Keratinocyte (primary cell): ENCODE data around the gene ZBTB44. TPM values are rescaled to one million over a fixed set of nuclear protein-coding genes. Genes with fewer than 3 reads are reported as not detected.

Experiments used
- DNase-seq: peaks from one replicate; pipeline ENCODE4 v3.0.0-alpha.2; 2011; ENCODE audit warnings: low read depth, missing footprints, low spot score
- FAIRE-seq: peaks from 2 replicates; lab custom pipeline; 2011; peaks lifted over from hg19 to GRCh38; lab: Jason Lieb, UNC
- H2AFZ ChIP-seq: 2 replicates; pipeline ENCODE4 v1.6.0; 2012; ENCODE audit warnings: low read length, control low read depth, inconsistent platforms; ENCODE audit not compliant: control insufficient read depth
- H3K27ac ChIP-seq: 2 replicates; pipeline ENCODE4 v1.5.1; 2011; ENCODE audit warnings: low read length; ENCODE audit not compliant: control insufficient read depth, insufficient read depth
- H3K27me3 ChIP-seq: 3 replicates; pipeline ENCODE4 v1.6.0; 2011; ENCODE audit warnings: low read length; ENCODE audit not compliant: control insufficient read depth, insufficient read depth; ENCODE audit errors: extremely low read depth
- H3K36me3 ChIP-seq, 2 experiments: 2 replicates in 1 of 2; 3 replicates in 1 of 2; pipeline ENCODE4 v1.5.1; 2011; ENCODE audit warnings: low read length in 2 of 2, mild to moderate bottlenecking in 1 of 2; ENCODE audit not compliant: control insufficient read depth in 2 of 2, insufficient read depth in 2 of 2; ENCODE audit errors: extremely low read depth in 1 of 2
- H3K4me1 ChIP-seq: 3 replicates; pipeline ENCODE4 v1.5.1; 2011; ENCODE audit warnings: low read length; ENCODE audit not compliant: control insufficient read depth, insufficient read depth; ENCODE audit errors: extremely low read depth
- H3K4me2 ChIP-seq: 3 replicates; pipeline ENCODE4 v1.6.0; 2011; ENCODE audit warnings: low read depth, low read length; ENCODE audit not compliant: control insufficient read depth, insufficient read depth; ENCODE audit errors: extremely low read depth
- H3K4me3 ChIP-seq, 3 experiments: fragments of 200-600 bp in 1 of 3; sonication (generic) in 1 of 3; 2 replicates in 2 of 3; 3 replicates in 1 of 3; pipeline ENCODE4 v1.5.1; 2011 to 2016; ENCODE audit warnings: low read length in 3 of 3, mild to moderate bottlenecking in 3 of 3, control low read depth in 2 of 3, inconsistent platforms in 1 of 3, low read depth in 1 of 3, mixed read lengths in 1 of 3, mixed run types in 1 of 3, moderate library complexity in 1 of 3; ENCODE audit not compliant: control insufficient read depth in 2 of 3, insufficient read depth in 2 of 3; ENCODE audit errors: extremely low read depth in 1 of 3
- H3K79me2 ChIP-seq: 2 replicates; pipeline ENCODE4 v1.6.0; 2012; ENCODE audit warnings: low read length; ENCODE audit not compliant: control insufficient read depth, insufficient read depth
- H3K9ac ChIP-seq: 3 replicates; pipeline ENCODE4 v1.6.0; 2011; ENCODE audit warnings: low read length; ENCODE audit not compliant: control insufficient read depth, insufficient read depth; ENCODE audit errors: extremely low read depth
- H3K9me1 ChIP-seq: 3 replicates; pipeline ENCODE4 v1.6.0; 2011; ENCODE audit warnings: low read length; ENCODE audit not compliant: control insufficient read depth, insufficient read depth; ENCODE audit errors: extremely low read depth
- H3K9me3 ChIP-seq: 2 replicates; pipeline ENCODE4 v1.5.1; 2012; ENCODE audit warnings: low read depth, low read length; ENCODE audit not compliant: control insufficient read depth
- H4K20me1 ChIP-seq: 3 replicates; pipeline ENCODE4 v1.6.0; 2011; ENCODE audit warnings: low read length; ENCODE audit not compliant: control insufficient read depth, insufficient read depth; ENCODE audit errors: extremely low read depth
- EZH2 ChIP-seq: IDR thresholded peaks from one replicate; pipeline ENCODE4 v1.6.1; 2012; ENCODE audit warnings: inconsistent platforms, mild to moderate bottlenecking, low read length, moderate library complexity
- dilution Hi-C: fragments of 300-500 bp; cut with MboI; formaldehyde crosslinking; loops from one replicate; pipeline ENCODE4 v1.7.0; 2020; ENCODE audit warnings: low sequenced_read_pairs; ENCODE audit not compliant: extremely low pct_ligation_motif_present
- polyA plus RNA-seq, 5 experiments: library from polyadenylated mRNA; depleted of rRNA in 3 of 5; stranded (reverse) in 3 of 5; stranded (forward) in 1 of 5; unstranded in 1 of 5; fragments of >200 nt; gene quantifications; 1 replicate in 1 of 5; 2 replicates in 3 of 5; 3 replicates in 1 of 5; pipeline versions ENCODE4 v1.2.1 to v1.2.3, GENCODE V29; 2011 to 2012; ENCODE audit warnings: missing spikeins in 2 of 5, low read depth in 1 of 5, low replicate concordance in 1 of 5
- TF ChIP-seq, protein P1 (sequence below), 3 experiments: IDR thresholded peaks in 1 of 3; conservative IDR thresholded peaks in 1 of 3; optimal IDR thresholded peaks in 1 of 3; 2 replicates in 2 of 3; 3 replicates in 1 of 3; pipeline versions ENCODE3 to v1.5.1; 2011; ENCODE audit warnings: low read length in 3 of 3, mild to moderate bottlenecking in 3 of 3, moderate library complexity in 2 of 3, control low read depth in 1 of 3, inconsistent platforms in 1 of 3; ENCODE audit not compliant: insufficient read depth in 2 of 3; ENCODE audit errors: extremely low read depth in 1 of 3

ZBTB44 gene
- polyA plus RNA-seq, 1 donor (not counting 4 experiments of a cell fraction or from before 2014, with no cell fraction given) = 16.8 TPM

DNA sequence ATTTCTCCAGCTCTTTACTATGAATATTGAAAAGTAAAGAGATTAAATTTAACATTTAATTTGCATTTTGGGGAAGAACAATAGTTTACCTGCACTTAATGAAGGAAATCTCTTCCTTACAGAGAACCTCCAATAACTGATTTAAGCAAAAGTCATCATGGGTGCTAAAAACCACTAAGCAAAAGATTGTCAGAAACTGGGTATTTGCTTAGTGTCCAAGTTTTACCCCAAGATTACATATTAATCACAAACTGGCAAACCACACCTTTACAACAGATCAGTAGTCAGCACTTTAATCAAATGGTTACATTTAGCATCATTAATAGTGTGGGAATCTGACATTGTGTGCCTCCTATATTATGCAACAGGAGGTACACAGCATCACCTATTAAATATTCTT lies 2.7 kb downstream of the ZBTB44 start:
- Histone ChIP-seq H3K4me3 (peak overlapping the region in 1 of 3 experiments; percentile 30), H3K27me3 (no peaks in the 10 kb centered on the region), H3K4me2 (peak overlapping the region; percentile 90), H4K20me1 (no peaks in the 10 kb centered on the region), H3K27ac (no peak overlapping the region), H3K4me1 (peaks cover 23% of the 10 kb centered on the region), H2AFZ (no peak overlapping the region), H3K9ac (no peak overlapping the region), H3K36me3 (no peaks in the 10 kb centered on the region), H3K9me1 (no peaks in the 10 kb centered on the region), H3K79me2 (peaks cover 50% of the 10 kb centered on the region), H3K9me3 (no peaks in the 10 kb centered on the region)
- FAIRE-seq (no peak), DNase-seq (no peak)
- TF ChIP-seq, protein P1, sequence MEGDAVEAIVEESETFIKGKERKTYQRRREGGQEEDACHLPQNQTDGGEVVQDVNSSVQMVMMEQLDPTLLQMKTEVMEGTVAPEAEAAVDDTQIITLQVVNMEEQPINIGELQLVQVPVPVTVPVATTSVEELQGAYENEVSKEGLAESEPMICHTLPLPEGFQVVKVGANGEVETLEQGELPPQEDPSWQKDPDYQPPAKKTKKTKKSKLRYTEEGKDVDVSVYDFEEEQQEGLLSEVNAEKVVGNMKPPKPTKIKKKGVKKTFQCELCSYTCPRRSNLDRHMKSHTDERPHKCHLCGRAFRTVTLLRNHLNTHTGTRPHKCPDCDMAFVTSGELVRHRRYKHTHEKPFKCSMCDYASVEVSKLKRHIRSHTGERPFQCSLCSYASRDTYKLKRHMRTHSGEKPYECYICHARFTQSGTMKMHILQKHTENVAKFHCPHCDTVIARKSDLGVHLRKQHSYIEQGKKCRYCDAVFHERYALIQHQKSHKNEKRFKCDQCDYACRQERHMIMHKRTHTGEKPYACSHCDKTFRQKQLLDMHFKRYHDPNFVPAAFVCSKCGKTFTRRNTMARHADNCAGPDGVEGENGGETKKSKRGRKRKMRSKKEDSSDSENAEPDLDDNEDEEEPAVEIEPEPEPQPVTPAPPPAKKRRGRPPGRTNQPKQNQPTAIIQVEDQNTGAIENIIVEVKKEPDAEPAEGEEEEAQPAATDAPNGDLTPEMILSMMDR (optimal IDR thresholded peaks at IDR 0.05 in 1 of 3, IDR thresholded peaks at IDR 0.05 in 1 of 3, conservative IDR thresholded peaks at IDR 0.05 in 1 of 3; ENCODE audit: extremely low read depth in 1 of 3, insufficient read depth in 2 of 3, low read length in 3 of 3) = no peak
- no peak for TF ChIP-seq EZH2
- dilution Hi-C loops = no loop called here

DNA sequence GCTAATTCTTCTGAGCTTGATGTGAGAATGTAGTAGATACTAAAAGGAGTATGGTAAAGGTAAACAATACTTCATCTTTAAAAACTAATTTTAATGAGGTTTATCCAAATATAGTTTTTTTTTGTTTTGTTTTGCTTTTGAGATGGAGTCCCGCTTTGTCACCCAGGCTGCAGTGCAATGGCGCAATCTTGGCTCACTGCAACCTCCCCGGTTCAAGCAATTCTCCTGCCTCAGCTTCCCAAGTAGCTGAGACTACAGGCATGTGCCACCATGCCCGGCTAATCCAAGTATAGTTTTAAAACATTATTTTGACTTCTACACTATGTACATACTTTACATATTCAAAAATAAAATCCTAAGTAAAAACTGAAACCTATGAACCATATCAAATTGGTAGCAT lies 4.1 kb downstream of the ZBTB44 start:
- no peak overlapping the region for H3K27ac ChIP-seq
- peaks cover 57% of the 10 kb centered on the region for H3K79me2 ChIP-seq
- H3K9me1 ChIP-seq = no peaks in the 10 kb centered on the region
- TF ChIP-seq, protein P1 (optimal IDR thresholded peaks at IDR 0.05 in 1 of 3, IDR thresholded peaks at IDR 0.05 in 1 of 3, conservative IDR thresholded peaks at IDR 0.05 in 1 of 3; ENCODE audit: extremely low read depth in 1 of 3, insufficient read depth in 2 of 3, low read length in 3 of 3) = no peak
- no peak for TF ChIP-seq EZH2
- H3K9ac ChIP-seq = no peak overlapping the region
- H3K4me1 ChIP-seq = peaks cover 23% of the 10 kb centered on the region
- no peaks in the 10 kb centered on the region for H3K27me3 ChIP-seq
- no peaks in the 10 kb centered on the region for H3K36me3 ChIP-seq
- FAIRE-seq (no peak), DNase-seq (no peak)
- no peaks in the 10 kb centered on the region for H3K9me3 ChIP-seq
- H4K20me1 ChIP-seq = no peaks in the 10 kb centered on the region
- no peak overlapping the region for H3K4me3 ChIP-seq
- dilution Hi-C loops = no loop called here
- H2AFZ ChIP-seq = no peak overlapping the region
- H3K4me2 ChIP-seq = no peak overlapping the region
